Gastrocnemius medialis (tissue), 4 donors: ENCODE measurements around the gene NKTR. TPM values are rescaled to one million over a fixed set of nuclear protein-coding genes. Genes with fewer than 3 reads are reported as not detected.
A peak's percentile ranks its signal among the peaks of the same experiment; 100 is the strongest.

Experiments
- ATAC-seq, 2 donors: fragments of 150-250 bp; one replicate each; pipeline ENCODE4 v1.9.1; 2016
- DNase-seq, 2 donors: peaks; one replicate each; pipeline ENCODE4 v3.0.0-alpha.2; 2019
- H3K27ac ChIP-seq, 4 donors: fragments of 200-600 bp; sonication (generic); 1 replicate in 1 of 4; 2 replicates in 3 of 4; pipeline ENCODE4 v1.5.1; 2016 to 2018; ENCODE audit warnings: mild to moderate bottlenecking in 2 of 4, moderate library complexity in 1 of 4
- H3K27me3 ChIP-seq, 3 donors: fragments of 200-600 bp; sonication (generic) in 2 of 3; 1 replicate in 1 of 3; 2 replicates in 2 of 3; pipeline versions ENCODE4 v1.5.1 to v1.6.0; 2016 to 2019; ENCODE audit warnings: mild to moderate bottlenecking in 1 of 3, moderate library complexity in 1 of 3
- H3K36me3 ChIP-seq, 2 donors: fragments of 200-600 bp; sonication (generic) in 1 of 2; one replicate each; pipeline ENCODE4 v1.5.1; 2017 to 2018
- H3K4me1 ChIP-seq, 2 donors: fragments of 200-600 bp; sonication (generic) in 1 of 2; one replicate each; pipeline ENCODE4 v1.5.1; 2016 to 2017; ENCODE audit warnings: mild to moderate bottlenecking in 2 of 2
- H3K4me3 ChIP-seq, 4 donors: fragments of 200-600 bp; sonication (generic) in 3 of 4; 1 replicate in 1 of 4; 2 replicates in 3 of 4; pipeline ENCODE4 v1.5.1; 2016 to 2019; ENCODE audit warnings: mild to moderate bottlenecking in 2 of 4
- H3K9me3 ChIP-seq, 3 donors: fragments of 200-600 bp; sonication (generic) in 2 of 3; 1 replicate in 1 of 3; 2 replicates in 2 of 3; pipeline ENCODE4 v1.5.1; 2016 to 2019
- CTCF ChIP-seq, 5 experiments: fragments of 450-650 bp in 3 of 5; fragments of 200-600 bp in 2 of 5; sonication (generic) in 2 of 5; IDR thresholded peaks in 4 of 5; conservative IDR thresholded peaks in 1 of 5; 1 replicate in 4 of 5; 2 replicates in 1 of 5; pipeline ENCODE4 v1.5.1; 2016 to 2019; ENCODE audit warnings: antibody characterized with exemption in 5 of 5, mild to moderate bottlenecking in 3 of 5, moderate library complexity in 3 of 5
- POLR2A ChIP-seq, 2 donors: fragments of 450-650 bp; IDR thresholded peaks; one replicate each; pipeline ENCODE4 v1.6.1; 2017; ENCODE audit warnings: antibody characterized with exemption in 2 of 2, mild to moderate bottlenecking in 2 of 2, moderate library complexity in 2 of 2
- in situ Hi-C, 4 donors: fragments of 200-750 bp; cut with MboI; loops; one replicate each; pipeline versions ENCODE4 v1.15.0 to v1.8.0; 2017; ENCODE audit warnings: low sequenced_read_pairs in 4 of 4
- intact Hi-C: fragments of 100-400 bp; cut with DNase I; formaldehyde crosslinking; loops from one replicate; pipeline ENCODE4 v1.15.1; 2023; ENCODE audit warnings: low total_unique reads
- total RNA-seq, 4 donors: library from RNA; depleted of rRNA; stranded (reverse); fragments of >200 nt; gene quantifications; one replicate each; pipeline versions ENCODE4 v1.1.0 to v1.2.3, GENCODE V29; 2016

The NKTR gene
- total RNA-seq, 4 donors from 2014 or later = 10.0 to 56.6 (median 13.6) TPM

- Histone ChIP-seq H3K27me3 (no peaks in the 10 kb centered on the region), H3K9me3 (no peaks in the 10 kb centered on the region), H3K4me1 (peaks cover 9% of the 10 kb centered on the region in 2 donors), H3K27ac (no peak overlapping the region), H3K36me3 (no peaks in the 10 kb centered on the region), H3K4me3 (no peak overlapping the region)
- TF ChIP-seq CTCF (IDR thresholded peaks at IDR 0.05 in 4 of 5, conservative IDR thresholded peaks at IDR 0.05 in 1 of 5) = no peak
- TF ChIP-seq POLR2A (IDR thresholded peaks at IDR 0.05) = no peak
- in situ Hi-C loops (no loop called here), intact Hi-C loops (no loop called here)
- ATAC-seq (no peak), DNase-seq (no peak)
Observed at GRCh38 chr3:42678447-42678846, 78.0 kb downstream of the NKTR start.

- Histone ChIP-seq H3K27ac (peak overlapping the region in 3 of 4 donors; percentile 11 to 100 (median 96)), H3K27me3 (no peaks in the 10 kb centered on the region), H3K4me1 (peaks cover 20 to 22% of the 10 kb centered on the region in 2 donors), H3K36me3 (no peaks in the 10 kb centered on the region), H3K9me3 (no peaks in the 10 kb centered on the region), H3K4me3 (no peak overlapping the region)
- intact Hi-C loops (no loop called here), in situ Hi-C loops (no loop called here)
- TF ChIP-seq CTCF (IDR thresholded peaks at IDR 0.05 in 4 of 5, conservative IDR thresholded peaks at IDR 0.05 in 1 of 5) (no peak), POLR2A (IDR thresholded peaks at IDR 0.05) (no peak)
- DNase-seq (no peak), ATAC-seq (no peak)
Observed at GRCh38 chr3:42680271-42680670, 79.8 kb downstream of the NKTR start.

- intact Hi-C loops = no loop called here
- Histone ChIP-seq H3K27me3 (no peaks in the 10 kb centered on the region), H3K4me1 (peaks cover 22 to 23% of the 10 kb centered on the region in 2 donors), H3K27ac (peak overlapping the region in 3 of 4 donors; percentile 11 to 100 (median 96)), H3K9me3 (no peaks in the 10 kb centered on the region), H3K36me3 (no peaks in the 10 kb centered on the region), H3K4me3 (no peak overlapping the region)
- in situ Hi-C loops = no loop called here
- no peak for TF ChIP-seq CTCF (IDR thresholded peaks at IDR 0.05 in 4 of 5, conservative IDR thresholded peaks at IDR 0.05 in 1 of 5)
- no peak for TF ChIP-seq POLR2A (IDR thresholded peaks at IDR 0.05)
- no peak for ATAC-seq
- no peak for DNase-seq
Observed at GRCh38 chr3:42680806-42681205, 80.3 kb downstream of the NKTR start.

- Histone ChIP-seq H3K36me3 (no peaks in the 10 kb centered on the region), H3K27ac (peak overlapping the region; percentile 94 to 100 (median 98)), H3K4me1 (peaks cover 24 to 29% of the 10 kb centered on the region in 2 donors), H3K4me3 (no peak overlapping the region), H3K9me3 (no peaks in the 10 kb centered on the region), H3K27me3 (no peaks in the 10 kb centered on the region)
- DNase-seq = no peak
- in situ Hi-C loops = no loop called here
- no peak for ATAC-seq
- intact Hi-C loops = no loop called here
- TF ChIP-seq POLR2A (IDR thresholded peaks at IDR 0.05) (no peak), CTCF (IDR thresholded peaks at IDR 0.05 in 4 of 5, conservative IDR thresholded peaks at IDR 0.05 in 1 of 5) (no peak)
Observed at GRCh38 chr3:42681361-42682038, 81.0 kb downstream of the NKTR start.
